Natural killer cell (primary cell): ENCODE data around the gene UNCX. TPM values are rescaled to one million over a fixed set of nuclear protein-coding genes. Genes with fewer than 3 reads are reported as not detected.
"Not testable (repeated sequence)": the region's sequence is repeated elsewhere in the genome, so short reads cannot be mapped to it uniquely, and the experiment has no call there.

Experiments used
- ATAC-seq, 3 donors: fragments of 150-1000 bp in 2 of 3; fragments of 200-7000 bp in 1 of 3; cut with Tn5 transposase; 1 replicate in 1 of 3; 2 replicates in 2 of 3; pipeline ENCODE4 v1.10.0; 2021; ENCODE audit warnings: mild to moderate bottlenecking in 2 of 3, moderate library complexity in 2 of 3
- DNase-seq, 2 donors: peaks; one replicate each; pipeline versions ENCODE4 v3.0.0 to v3.0.0-alpha.2; 2013 to 2021; ENCODE audit warnings: mixed read lengths in 1 of 2
- H3K27ac ChIP-seq: one replicate; pipeline ENCODE4 v1.5.1; 2013; ENCODE audit warnings: mild to moderate bottlenecking, low read length
- H3K27me3 ChIP-seq: one replicate; pipeline ENCODE4 v1.6.1; 2013; ENCODE audit warnings: low read length; ENCODE audit not compliant: control insufficient read depth, insufficient read depth
- H3K36me3 ChIP-seq: one replicate; pipeline ENCODE4 v1.6.1; 2013; ENCODE audit warnings: low read length; ENCODE audit not compliant: control insufficient read depth, insufficient read depth
- H3K4me1 ChIP-seq: one replicate; pipeline ENCODE4 v1.6.1; 2013; ENCODE audit warnings: low read length; ENCODE audit not compliant: control insufficient read depth, insufficient read depth
- H3K4me3 ChIP-seq: one replicate; pipeline ENCODE4 v1.5.1; 2013; ENCODE audit warnings: low read length
- H3K9me3 ChIP-seq: one replicate; pipeline ENCODE4 v1.6.1; 2013; ENCODE audit warnings: low read length; ENCODE audit not compliant: control insufficient read depth, insufficient read depth
- H3K27ac Mint-ChIP-seq, 2 donors: one replicate each; pipeline ENCODE4 v1.8.0; 2022; ENCODE audit warnings: mild to moderate bottlenecking in 2 of 2, mixed read lengths in 2 of 2, moderate library complexity in 1 of 2
- H3K27me3 Mint-ChIP-seq, 2 donors: one replicate each; pipeline ENCODE4 v1.8.0; 2022; ENCODE audit warnings: low read depth in 2 of 2, mixed read lengths in 2 of 2
- H3K36me3 Mint-ChIP-seq: one replicate; pipeline ENCODE4 v1.8.0; 2022; ENCODE audit warnings: mixed read lengths
- H3K4me1 Mint-ChIP-seq, 2 donors: one replicate each; pipeline ENCODE4 v1.8.0; 2022; ENCODE audit warnings: mixed read lengths in 2 of 2
- H3K4me3 Mint-ChIP-seq: one replicate; pipeline ENCODE4 v1.8.0; 2022; ENCODE audit warnings: mild to moderate bottlenecking, moderate library complexity, mixed read lengths
- H3K9me3 Mint-ChIP-seq, 2 donors: one replicate each; pipeline ENCODE4 v1.8.0; 2022; ENCODE audit warnings: mixed read lengths in 2 of 2
- WGBS: methylation state at CpG from one replicate; pipeline ENCODE4 v1.1.7; 2013; ENCODE audit warnings: missing lambda C conversion rate; ENCODE audit not compliant: insufficient coverage; 5-methylcytosine and 5-hydroxymethylcytosine counted together
- intact Hi-C: fragments of 100-400 bp; cut with micrococcal nuclease; formaldehyde crosslinking; loops from one replicate; pipeline ENCODE4 v1.14.2; 2022
- total RNA-seq, 4 donors: library from RNA; stranded (reverse); fragments of 120-200 nt in 1 of 4; gene quantifications; one replicate each; pipeline versions ENCODE4 v1.2.3 to v1.2.4, GENCODE V29; 2013 to 2022
- TF ChIP-seq, protein P1 (sequence below): fragments of 200-600 bp; IDR thresholded peaks from one replicate; pipeline ENCODE4 v1.8.0; 2022; ENCODE audit warnings: antibody characterized with exemption

UNCX gene
- total RNA-seq, 3 donors from 2014 or later (not counting 1 experiment from before 2014, with no cell fraction given), result not detected

DNA sequence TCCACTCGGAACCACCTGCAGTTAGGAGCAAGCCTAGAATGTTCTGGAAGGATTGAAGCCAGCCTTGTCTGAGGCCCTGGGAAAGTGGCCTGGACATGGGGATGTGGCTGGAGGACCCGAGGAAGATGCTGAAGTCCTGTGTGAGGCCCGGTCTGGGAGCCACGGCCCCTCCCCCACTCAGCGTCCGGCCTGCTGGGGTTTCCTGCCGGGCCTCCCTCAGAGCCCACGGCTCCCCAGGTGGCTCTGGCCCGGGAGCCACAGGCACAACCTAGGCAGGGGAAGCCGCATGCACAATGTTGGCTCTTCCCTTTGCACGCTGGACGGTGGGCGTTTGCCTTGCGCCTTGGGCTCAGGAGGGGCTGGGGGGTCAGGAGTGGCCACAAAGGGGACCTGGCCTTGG, 39.0 kb downstream of the UNCX start:
- Mint-ChIP-seq H3K4me3 (no peak overlapping the region), H3K27ac (no peak overlapping the region), H3K4me1 (no peaks in the 10 kb centered on the region), H3K9me3 (no peaks in the 10 kb centered on the region), H3K36me3 (no peaks in the 10 kb centered on the region), H3K27me3 (peaks cover 0 to 5% of the 10 kb centered on the region in 2 donors)
- 83% methylated on average over 14 of the region's 14 CpGs for WGBS
- Histone ChIP-seq H3K9me3 (peaks cover 3% of the 10 kb centered on the region), H3K36me3 (no peaks in the 10 kb centered on the region), H3K4me1 (no peaks in the 10 kb centered on the region), H3K4me3 (no peak overlapping the region), H3K27me3 (no peaks in the 10 kb centered on the region), H3K27ac (no peak overlapping the region)
- no peak for DNase-seq
- no peak for ATAC-seq
- TF ChIP-seq, protein P1, sequence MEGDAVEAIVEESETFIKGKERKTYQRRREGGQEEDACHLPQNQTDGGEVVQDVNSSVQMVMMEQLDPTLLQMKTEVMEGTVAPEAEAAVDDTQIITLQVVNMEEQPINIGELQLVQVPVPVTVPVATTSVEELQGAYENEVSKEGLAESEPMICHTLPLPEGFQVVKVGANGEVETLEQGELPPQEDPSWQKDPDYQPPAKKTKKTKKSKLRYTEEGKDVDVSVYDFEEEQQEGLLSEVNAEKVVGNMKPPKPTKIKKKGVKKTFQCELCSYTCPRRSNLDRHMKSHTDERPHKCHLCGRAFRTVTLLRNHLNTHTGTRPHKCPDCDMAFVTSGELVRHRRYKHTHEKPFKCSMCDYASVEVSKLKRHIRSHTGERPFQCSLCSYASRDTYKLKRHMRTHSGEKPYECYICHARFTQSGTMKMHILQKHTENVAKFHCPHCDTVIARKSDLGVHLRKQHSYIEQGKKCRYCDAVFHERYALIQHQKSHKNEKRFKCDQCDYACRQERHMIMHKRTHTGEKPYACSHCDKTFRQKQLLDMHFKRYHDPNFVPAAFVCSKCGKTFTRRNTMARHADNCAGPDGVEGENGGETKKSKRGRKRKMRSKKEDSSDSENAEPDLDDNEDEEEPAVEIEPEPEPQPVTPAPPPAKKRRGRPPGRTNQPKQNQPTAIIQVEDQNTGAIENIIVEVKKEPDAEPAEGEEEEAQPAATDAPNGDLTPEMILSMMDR, result no peak
- intact Hi-C loops, result no loop called here

- H3K9me3 ChIP-seq, H3K9me3 Mint-ChIP-seq, H3K4me1 Mint-ChIP-seq, H3K27me3 ChIP-seq, H3K36me3 Mint-ChIP-seq, H3K4me3 ChIP-seq, intact Hi-C loops, H3K27me3 Mint-ChIP-seq, H3K27ac ChIP-seq, H3K4me3 Mint-ChIP-seq, H3K4me1 ChIP-seq, H3K36me3 ChIP-seq, ATAC-seq, H3K27ac Mint-ChIP-seq, DNase-seq: not testable (repeated sequence)
Measured at GRCh38 chr7:1272136-1272535, 39.5 kb downstream of the UNCX start.

- intact Hi-C loops, result no loop called here
- H3K4me1 ChIP-seq, result no peaks in the 10 kb centered on the region
- DNase-seq (no peak), ATAC-seq (no peak)
- H3K27me3 ChIP-seq, result no peaks in the 10 kb centered on the region
- no peaks in the 10 kb centered on the region for H3K36me3 ChIP-seq
- no peaks in the 10 kb centered on the region for H3K4me1 Mint-ChIP-seq
- H3K27ac ChIP-seq, result no peak overlapping the region
- peaks cover 3% of the 10 kb centered on the region for H3K9me3 ChIP-seq
- H3K36me3 Mint-ChIP-seq, result no peaks in the 10 kb centered on the region
- H3K27ac Mint-ChIP-seq, result no peak overlapping the region
- no peaks in the 10 kb centered on the region for H3K27me3 Mint-ChIP-seq
- WGBS, result 85% methylated on average over 29 of the region's 30 CpGs
- TF ChIP-seq, protein P1, result no peak
- no peaks in the 10 kb centered on the region for H3K9me3 Mint-ChIP-seq
- H3K4me3 Mint-ChIP-seq, result no peak overlapping the region
- no peak overlapping the region for H3K4me3 ChIP-seq
Measured at GRCh38 chr7:1274121-1274875, 41.6 kb downstream of the UNCX start.

DNA sequence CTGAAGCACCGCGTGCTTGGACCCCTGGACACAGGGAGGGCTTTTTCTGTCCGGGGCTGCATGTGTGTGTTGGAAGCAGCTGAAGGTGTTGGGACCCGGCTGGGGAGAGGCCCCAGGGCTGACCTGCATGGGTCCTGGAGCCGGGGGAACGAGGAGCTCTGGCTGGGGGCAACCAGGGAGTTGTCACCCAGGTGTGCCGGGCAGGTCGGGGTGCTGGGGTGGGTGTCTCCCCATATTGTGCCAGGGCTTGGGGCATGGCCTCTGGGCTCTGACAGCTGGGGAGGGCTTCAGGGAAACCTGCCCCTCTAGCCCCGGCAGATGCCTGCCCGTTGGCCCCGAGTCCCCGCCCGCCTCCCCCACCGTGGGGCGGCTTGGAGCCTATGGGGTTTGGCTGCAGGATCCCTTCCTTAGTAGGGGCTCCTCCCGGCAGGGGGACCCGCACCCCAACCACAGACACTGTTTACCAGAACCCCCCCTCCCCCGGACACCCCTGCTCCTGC, 42.3 kb downstream of the UNCX start:
- intact Hi-C loops, result no loop called here
- no peak overlapping the region for H3K27ac Mint-ChIP-seq
- no peak overlapping the region for H3K27ac ChIP-seq
- no peaks in the 10 kb centered on the region for H3K9me3 Mint-ChIP-seq
- no peak overlapping the region for H3K4me3 Mint-ChIP-seq
- 83% methylated on average over 18 of the region's 18 CpGs for WGBS
- H3K27me3 Mint-ChIP-seq, result no peaks in the 10 kb centered on the region
- H3K4me1 ChIP-seq, result no peaks in the 10 kb centered on the region
- TF ChIP-seq, protein P1, result no peak
- H3K27me3 ChIP-seq, result no peaks in the 10 kb centered on the region
- ATAC-seq (no peak), DNase-seq (no peak)
- H3K9me3 ChIP-seq, result peaks cover 3% of the 10 kb centered on the region
- no peaks in the 10 kb centered on the region for H3K4me1 Mint-ChIP-seq
- H3K36me3 ChIP-seq, result no peaks in the 10 kb centered on the region
- H3K4me3 ChIP-seq, result no peak overlapping the region
- H3K36me3 Mint-ChIP-seq, result no peaks in the 10 kb centered on the region
